HG03432 (cell line): ENCODE measurements around the gene CAPN14.

ENCODE experiments used
- ATAC-seq: cut with Tn5 transposase; IDR thresholded peaks from one replicate; pipeline ENCODE4 v1.9.1; 2021; ENCODE audit warnings: mild to moderate bottlenecking, moderate library complexity; ENCODE audit not compliant: unreplicated experiment

Gene CAPN14

DNA sequence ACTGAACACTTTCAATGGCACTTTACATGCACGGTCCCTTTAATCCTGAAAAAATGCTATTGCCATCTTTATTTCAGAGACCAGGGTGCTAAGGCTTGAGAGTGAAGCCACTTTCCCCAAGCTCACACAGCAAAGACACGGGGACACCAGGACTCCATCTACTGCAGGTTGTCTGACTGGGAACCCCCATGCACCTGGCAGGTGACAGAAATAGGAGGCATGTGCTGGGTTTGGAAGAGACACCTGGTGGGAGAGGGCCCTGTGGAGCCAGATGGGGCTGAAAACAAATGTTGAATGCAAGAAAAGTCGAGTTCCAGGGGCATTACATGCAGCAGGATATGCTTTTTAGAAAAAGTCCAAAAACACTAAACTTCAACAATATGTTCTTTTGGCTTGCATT lies 11.4 kb upstream of the CAPN14 start:
- ATAC-seq = no peak

DNA sequence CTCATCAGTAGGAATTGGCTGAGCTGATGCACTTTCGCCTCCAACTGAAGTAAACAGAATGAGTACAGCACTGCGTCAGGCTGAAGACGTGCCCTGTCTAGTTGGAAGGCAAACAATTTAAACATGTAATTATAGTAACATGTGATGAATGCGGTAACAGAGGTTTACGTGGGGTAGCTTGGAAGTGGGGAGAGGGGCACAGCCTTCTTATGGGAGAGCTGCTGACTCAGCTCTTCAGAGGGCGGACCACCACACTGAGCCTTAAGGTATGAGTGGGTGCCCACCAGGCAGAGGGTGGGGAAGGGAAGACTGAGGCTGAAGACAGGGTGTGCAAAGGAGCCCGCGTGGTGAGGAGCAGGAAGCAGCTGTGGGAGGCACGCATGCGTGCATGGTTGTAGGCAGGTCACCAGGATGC lies 10.4 kb upstream of the CAPN14 start:
- ATAC-seq = no peak

DNA sequence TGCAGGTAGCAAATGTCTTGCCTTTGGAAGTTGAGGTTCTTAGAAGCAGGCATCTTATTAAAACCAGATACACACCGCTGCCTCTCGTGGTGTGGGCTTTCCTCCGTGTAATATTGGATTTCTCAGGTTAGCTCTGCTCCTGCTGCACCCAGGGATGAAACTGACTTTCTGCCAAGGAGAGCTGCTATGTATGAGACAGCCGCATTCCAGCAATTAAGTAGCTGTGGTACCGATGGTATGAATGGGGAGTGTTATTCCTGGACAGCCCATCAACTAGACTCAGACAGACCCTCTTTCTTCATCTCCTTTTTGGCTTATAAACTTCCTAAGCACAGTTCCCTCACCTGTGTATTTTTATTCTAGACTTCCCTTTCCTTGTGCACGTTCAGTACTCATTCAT lies 9.8 kb upstream of the CAPN14 start:
- ATAC-seq = no peak

DNA sequence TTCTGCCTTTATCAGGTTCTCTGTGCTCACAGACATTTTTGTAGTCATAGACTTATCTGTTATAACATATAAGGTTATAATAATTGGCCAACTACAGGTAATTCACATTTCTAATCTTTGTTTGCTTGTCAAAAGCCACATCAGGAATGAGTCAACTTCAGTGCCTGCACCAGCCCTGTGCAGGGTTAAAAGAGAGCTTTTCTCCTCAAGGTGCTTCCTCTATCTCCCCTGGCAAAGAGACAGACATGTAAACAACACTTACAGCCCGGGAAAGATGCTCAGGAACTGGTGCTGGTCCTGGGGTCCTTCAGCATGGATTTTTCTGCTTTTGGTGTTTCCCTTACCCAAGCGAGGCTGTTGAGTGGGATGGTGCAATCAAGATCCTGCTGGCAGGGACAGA lies 9.0 kb upstream of the CAPN14 start:
- ATAC-seq = no peak

DNA sequence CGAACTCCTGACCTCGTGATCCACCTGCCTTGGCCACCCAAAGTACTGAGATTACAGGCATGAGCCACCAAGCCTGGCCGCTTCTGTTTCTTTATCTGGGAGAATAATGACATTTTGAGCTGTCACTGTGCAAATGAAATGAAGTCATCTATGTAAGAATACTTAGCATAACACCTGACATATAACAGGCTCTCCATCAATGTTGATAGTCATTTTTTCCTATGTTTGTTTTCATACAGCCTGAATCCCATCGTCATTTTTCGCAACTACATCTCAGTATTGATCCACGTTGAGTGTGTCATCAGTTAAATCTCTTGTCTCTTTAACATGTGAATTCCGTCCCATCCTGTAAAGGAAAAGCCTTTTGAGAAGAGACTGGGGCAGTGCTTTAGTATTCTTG lies 6.4 kb upstream of the CAPN14 start:
- no peak for ATAC-seq

DNA sequence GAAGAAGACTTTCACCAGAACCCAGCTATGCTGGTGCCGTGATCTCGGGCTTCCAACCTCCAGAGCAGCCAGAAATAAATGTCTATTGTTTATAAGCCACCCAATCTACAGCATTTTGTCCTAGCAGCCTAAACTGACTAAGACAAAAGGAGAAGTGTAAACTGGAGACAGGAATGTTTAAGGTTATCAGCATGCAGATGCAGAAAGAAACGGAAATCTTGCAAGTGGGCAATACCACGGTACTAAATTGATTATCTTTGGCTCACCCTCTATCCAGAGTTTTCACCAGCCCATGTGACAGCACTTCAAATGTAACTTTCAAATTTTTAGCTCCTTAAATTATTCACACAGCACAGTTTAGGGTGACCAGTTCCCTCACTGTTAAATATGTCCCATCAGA lies 5.7 kb upstream of the CAPN14 start:
- ATAC-seq = no peak

DNA sequence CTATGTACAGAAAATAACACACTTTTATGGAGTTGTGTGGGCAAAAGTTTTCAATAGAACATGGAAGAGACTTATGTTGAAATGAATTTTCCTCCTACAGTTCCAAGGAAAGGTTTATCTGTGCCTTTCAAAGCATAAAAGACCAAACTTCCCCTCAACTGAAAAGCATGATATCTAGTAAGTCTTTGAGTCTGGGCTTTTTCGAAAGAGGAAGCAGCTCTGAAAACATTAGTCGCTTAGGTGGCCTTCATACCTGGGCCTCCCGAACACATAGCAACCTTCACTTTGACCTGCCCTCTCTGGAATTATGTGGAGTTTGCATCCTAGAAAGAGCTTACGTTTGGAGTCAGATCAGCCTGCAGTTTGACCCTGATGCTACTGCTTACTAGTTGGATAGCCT lies 4.8 kb upstream of the CAPN14 start:
- ATAC-seq = no peak

DNA sequence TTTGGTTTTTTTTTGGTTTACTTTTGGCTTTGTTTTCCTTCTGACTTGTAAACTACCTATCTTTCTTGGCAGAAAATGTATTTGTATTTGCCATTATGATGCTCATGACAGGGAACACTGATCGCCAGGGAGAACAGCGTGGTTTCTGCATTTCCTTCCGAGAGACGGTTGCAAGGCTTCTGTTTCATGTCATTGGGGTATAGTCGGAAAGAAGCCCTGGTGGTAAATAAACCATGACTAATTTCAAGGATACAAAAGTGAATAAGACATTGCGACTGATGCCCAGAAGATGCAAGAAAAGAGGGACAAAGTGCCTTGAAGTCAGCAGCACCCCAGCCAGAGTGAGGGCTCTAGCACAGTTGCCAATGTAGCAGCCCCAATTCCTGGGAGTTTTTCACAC lies 4.2 kb upstream of the CAPN14 start:
- no peak for ATAC-seq

DNA sequence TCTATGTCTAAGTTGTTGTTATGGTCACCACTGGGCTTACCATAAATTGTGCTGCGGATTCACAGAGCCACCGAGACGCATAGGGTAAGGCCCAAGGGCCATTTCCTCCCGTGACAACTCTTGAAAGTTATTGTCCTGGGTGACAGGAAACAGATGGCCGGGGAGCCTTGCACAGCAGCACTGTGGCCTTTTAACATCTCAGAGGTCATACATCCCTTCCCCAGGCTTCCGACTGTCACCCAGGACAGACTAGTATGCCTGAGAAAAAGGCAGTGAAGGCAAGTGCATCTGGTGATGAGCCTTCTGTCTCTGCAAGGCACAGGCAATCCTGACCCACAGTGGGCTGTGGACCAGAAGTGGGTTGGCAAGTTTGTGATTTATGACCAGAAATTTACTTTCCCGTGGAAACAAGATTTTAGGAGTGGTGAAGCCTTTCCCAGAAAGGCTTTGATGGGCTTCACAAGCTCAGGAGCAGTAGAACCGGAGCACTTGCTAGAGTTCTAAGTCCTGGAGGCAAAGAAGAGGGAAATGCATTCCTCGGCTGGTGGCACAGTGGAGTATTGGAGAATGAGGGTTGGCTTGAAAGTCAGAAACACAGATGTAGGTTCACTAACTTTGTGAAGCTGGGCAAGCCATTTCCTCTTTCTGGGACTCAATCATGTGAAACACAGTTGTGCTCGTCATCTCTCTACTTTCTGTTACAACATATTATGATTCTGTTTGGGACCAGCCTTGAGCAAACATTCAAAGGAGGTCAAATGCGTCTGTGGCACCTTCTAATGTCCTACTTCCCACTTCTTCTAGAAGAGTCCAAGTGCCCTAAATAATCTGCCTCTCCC lies 2.0 kb upstream of the CAPN14 start:
- ATAC-seq = peak; percentile 77

DNA sequence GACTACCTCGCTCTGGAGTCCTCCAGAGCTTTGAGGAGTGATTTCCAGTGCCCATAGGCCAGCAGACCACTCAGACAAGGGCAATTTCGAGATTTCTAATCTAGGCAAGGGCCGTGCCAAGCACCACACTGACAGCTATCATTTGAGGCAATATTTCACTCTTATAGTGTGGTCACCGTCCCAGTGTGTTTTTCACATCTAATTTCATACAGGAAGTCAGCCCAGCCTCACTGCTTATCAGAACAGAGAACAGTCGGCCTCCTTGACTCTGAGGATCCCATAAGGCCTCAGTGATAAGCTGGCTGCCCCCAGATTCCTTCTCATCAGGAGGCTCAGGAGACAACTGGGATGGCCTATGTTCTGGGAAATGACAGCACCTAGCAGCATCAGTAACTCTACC lies 581 bp downstream of the CAPN14 start:
- ATAC-seq = peak; percentile 52

DNA sequence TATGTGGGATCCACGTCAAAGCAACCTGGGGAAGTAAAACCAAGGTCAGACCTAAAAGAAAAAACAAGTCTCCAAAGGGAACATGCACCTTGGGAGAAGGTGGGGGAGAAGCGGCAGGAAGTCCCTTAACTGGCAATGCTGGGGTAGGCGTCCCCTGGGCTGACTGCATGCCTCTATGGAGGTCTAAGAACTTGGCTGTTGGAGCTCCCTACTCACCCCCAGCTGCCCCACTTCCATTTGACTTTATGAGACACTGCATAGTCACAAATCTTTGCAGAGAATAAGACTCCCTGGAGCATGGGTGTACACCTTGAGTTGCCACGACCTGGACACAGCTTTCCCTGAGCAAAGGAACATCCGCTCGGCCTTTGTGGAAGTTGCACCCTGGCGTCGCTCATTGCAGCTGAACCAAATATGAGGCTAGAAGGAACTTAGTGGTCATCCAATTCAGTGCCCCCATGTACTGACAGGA lies 2.8 kb downstream of the CAPN14 start:
- ATAC-seq = no peak

DNA sequence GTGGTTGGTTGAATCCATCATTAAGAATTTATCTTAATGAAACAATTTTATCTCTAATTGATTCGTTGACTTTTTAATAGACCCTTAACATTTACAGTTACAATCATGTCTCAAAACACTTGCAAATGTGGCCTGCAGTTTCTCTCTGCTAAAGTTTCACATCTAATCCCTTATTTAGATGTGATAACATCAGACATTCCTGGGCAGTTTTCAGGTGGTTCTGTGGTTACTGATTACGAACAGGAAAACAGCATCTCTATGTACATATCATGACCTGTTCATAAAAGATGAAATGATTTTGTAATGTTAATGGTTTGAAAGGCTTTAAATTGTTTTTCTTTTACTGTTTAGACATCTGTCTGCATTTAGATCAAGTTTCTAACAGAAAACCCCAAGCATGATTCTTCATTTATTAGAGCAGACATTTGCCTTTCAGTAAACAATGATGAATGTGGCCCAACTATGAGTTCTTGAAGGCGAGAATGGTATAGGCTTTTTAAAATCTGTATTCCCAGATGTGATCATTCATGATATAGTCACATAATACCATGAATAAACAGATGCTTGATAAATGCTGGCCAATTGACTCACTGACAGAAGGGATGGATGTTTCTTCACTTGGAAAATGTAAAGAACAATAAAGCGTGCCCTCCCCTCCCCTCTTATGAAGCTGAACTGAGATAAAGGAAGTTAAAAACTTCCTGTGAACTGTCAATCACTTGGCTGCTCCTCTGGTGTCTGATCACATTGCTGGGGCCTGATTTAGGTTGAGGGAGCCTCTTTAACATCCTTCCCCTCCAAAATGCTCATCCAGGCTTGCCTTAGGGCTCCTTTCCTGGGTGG lies 3.5 kb downstream of the CAPN14 start:
- no peak for ATAC-seq

DNA sequence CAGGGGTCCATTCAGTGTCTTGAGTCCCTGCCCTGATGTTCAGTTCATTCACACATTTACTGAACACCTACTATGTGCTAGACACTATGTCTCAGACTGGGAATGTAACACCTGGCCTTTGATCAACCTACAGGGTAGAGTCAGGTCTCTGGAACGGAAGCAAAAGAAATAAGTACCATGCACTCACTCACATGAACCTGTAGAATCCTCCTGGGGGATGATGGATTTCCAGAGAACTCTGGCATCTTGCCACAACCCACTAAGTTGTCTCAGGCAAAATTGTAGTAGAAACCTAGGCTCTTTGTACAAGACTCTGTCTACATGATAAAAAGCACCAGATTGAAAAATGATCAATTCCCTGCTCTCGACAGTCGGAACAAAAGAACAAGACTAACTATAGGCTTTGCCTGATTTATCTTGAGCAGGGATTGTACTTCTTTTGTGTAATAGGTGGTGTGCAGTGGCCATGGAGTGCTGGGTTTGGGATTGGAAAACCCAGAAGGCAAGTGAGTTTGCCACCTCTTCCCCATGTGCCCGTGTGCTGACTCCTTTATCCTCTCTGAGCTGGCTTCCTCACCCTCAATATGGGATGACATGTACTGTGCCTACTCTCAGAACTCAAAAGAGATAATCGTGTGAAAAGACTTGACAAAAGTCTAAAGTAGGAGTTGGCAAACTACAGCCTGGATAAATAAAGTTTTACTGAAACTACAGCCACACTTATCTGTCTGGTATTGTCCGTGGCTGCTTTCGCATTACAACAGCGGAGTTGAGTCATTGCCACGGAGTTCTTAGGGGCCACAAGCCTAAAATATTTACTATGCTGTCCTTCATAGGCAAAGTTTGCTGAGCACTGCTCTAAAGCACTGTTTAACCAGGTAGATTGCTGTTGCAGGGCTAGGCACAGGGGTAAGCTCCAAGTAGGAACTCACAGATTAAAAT lies 4.4 kb downstream of the CAPN14 start:
- ATAC-seq = no peak

DNA sequence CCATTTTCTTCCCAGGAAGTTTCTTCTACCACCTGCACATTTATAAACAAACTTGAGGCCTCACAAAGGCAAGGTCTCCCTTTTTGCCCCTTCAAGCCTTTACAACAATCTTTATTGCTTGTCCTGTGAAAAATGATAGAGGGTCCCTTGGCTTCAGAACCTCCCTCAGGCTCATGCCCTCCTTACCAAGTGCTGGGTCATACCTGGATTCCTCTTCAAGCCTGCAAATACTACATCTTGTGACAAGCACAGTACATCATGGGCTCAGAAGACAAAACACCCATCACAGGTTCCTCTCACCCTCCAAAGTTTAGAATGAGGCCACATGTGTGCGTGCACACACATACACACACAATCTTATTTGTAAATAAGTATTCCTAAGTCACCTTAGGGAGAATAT lies 9.1 kb downstream of the CAPN14 start:
- ATAC-seq = no peak

DNA sequence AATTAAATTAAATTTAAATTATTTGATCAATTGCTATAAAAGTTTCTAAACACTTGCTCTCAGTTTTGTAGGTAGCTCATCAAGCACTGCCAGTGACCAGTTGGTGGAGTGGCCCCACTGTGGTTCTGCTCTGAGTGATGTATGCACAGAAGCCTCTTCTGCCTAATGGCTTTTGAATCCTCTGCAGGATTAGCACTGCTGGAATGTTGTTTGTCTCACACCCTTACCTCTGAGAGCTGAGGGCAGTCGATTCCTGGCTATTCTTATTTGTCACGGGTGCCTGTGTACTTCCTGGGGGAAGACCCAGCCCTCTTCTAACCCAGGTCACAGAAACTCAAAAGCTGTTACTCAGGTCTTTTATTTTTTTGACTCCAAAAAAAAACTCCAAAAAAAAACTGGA lies 9.5 kb downstream of the CAPN14 start:
- no peak for ATAC-seq

DNA sequence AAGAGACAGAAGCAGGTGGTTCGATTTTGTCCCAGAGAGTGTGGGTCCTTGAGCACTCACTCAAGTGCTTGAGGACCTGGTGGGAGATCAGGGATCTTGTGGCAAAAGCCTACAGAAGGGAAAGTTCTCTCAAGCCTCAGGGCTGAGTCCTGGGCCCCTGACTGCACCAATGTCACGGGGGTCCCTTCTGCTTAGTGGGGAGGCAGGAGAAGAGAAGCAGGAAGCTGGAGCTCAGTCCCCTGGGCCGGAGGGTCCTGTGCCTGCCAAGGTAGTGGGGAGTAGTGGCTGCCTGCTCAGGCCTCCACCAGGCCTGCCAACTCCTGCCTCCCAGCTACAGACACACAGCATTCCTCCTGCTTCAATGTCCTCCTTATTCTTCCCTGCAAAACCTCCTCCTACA lies 11.7 kb downstream of the CAPN14 start:
- no peak for ATAC-seq

DNA sequence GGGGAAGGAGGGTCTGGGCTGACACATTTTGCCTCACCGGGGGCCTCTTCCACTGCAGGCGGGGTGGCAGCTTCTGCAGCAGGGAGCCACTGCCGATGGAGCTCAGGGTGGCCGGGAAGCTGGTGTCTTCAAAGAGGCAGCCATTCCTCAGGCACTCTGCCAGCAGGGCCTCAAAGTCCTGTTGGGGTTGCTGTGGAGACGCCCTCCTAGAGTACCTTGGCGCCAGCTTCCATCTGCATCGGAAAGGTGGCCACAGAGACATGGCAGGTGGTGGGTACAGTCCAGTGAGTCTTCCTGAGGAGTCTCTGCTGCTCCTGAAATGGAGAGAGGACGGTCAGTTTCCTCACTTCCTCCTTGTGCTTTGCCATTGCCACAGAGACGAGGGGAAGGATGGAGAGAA lies 12.1 kb downstream of the CAPN14 start:
- ATAC-seq = no peak

DNA sequence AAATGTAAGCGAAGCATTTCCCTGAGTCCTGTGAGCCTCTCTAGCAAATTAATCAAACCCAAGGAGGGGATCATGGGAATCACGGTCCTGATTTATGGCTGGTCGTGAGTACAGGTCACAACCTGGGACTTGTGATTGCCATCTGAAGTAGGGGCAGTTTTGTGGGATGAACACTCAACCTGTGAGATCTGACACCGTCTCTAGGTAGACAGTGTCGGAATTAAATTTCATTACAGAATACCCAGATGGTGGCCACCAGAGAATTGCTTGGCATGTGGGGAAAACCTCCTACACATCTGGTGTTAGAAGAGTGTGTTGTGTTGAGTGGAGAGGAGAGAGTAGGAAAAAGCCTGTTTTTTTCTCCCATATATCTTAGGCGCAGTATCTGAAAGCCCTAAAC lies 12.5 kb downstream of the CAPN14 start:
- ATAC-seq = no peak

DNA sequence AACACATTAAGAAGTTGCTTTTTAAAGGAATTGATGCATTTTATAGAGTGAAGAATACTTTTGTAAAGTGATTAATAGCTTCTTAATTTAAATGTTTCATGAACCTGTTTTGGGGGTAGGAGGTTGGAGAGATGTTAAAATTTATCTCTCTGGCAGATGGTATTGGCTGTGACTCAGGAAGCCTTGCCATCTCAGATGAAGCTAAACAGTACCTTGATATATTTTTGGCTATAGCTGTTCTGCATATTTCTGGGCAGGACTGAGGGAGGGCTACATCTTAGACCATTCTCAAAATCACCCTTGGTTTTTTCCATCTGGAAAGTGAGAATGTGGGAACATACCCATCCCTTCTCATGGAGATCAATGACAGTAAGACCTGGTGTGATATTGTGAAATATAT lies 13.4 kb downstream of the CAPN14 start:
- ATAC-seq = no peak

DNA sequence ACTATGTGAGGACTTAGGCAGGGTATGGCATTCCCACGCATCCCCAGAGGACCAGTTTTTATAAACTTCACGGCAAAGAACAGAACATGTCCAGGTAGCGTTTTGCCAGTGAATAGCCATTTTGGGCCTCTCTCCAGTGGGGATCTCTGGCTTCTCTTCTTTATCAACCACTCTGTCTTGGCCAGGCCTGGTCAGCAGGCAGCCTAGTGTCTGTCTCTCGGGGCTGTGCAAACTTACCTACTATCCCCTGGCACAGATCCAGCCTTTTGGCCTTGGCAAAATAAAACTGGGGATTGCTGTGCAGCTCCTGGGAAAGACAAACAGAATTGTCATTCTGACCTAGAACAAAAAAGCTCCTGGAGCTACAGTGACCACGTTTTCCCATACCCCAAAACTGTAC lies 14.5 kb downstream of the CAPN14 start:
- no peak for ATAC-seq

DNA sequence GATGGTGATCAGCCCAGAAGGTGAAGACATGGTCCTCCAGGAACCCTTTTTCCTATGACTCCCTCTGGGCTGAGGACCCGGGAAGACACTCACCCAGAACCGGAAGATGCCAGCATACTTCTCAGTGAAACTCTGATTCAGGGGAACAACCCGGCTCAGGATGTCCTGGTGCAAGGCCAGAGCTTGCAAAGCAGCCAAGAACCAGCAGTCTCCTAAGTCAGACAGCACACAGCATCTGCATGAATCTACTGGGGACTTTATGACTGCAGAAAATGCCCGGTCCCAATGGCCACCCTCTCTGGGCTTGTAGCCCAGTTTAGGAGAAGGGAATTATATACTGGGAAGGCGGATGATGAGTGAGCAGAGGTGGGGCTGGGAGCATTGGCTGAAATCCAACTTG lies 15.3 kb downstream of the CAPN14 start:
- no peak for ATAC-seq
